Bronchial epithelial cell (primary cell): ENCODE data around the gene MRPL20. TPM values are rescaled to one million over a fixed set of nuclear protein-coding genes. Genes with fewer than 3 reads are reported as not detected.

Source experiments
- DNase-seq: peaks from one replicate; pipeline ENCODE4 v3.0.0-alpha.2; 2010; ENCODE audit warnings: low read depth
- FAIRE-seq: peaks from 2 replicates; lab custom pipeline; 2011; peaks lifted over from hg19 to GRCh38; lab: Jason Lieb, UNC
- H3K27me3 ChIP-seq: 2 replicates; pipeline ENCODE4 v1.5.1; 2011; ENCODE audit warnings: low read length; ENCODE audit not compliant: control insufficient read depth, insufficient read depth
- H3K36me3 ChIP-seq: 2 replicates; pipeline ENCODE4 v1.5.1; 2011; ENCODE audit warnings: low read length; ENCODE audit not compliant: control insufficient read depth, insufficient read depth
- H3K4me3 ChIP-seq: 2 replicates; pipeline ENCODE4 v1.5.1; 2011; ENCODE audit warnings: mild to moderate bottlenecking, low read depth, low read length, control low read depth
- CTCF ChIP-seq: IDR thresholded peaks from 2 replicates; pipeline ENCODE4 v1.5.1; 2011; ENCODE audit warnings: mild to moderate bottlenecking, moderate library complexity, low read length, control low read depth, inconsistent platforms; ENCODE audit not compliant: insufficient read depth, severe bottlenecking
- total RNA-seq: library from RNA; depleted of rRNA; stranded (reverse); fragments of >200 nt; gene quantifications from 2 replicates; pipeline ENCODE4 v1.2.1, GENCODE V29; 2014

The MRPL20 gene
- total RNA-seq, 1 donor from 2014 or later = 46.3 TPM

- no peak for TF ChIP-seq CTCF
Measured at GRCh38 chr1:1401457-1402010, 5.6 kb downstream of the MRPL20 start.

GRCh38 chr1:1400576-1401456 lies 6.3 kb downstream of the MRPL20 start:
- Histone ChIP-seq H3K36me3 (peaks cover 34% of the 10 kb centered on the region), H3K27me3 (no peaks in the 10 kb centered on the region), H3K4me3 (peak overlapping the region; percentile 92)
- no peak for FAIRE-seq
- DNase-seq = no peak
- no peak for TF ChIP-seq CTCF

More at GRCh38 chr1:1401457-1402010, 5.6 kb downstream of the MRPL20 start:
- FAIRE-seq = no peak
- H3K36me3 ChIP-seq = peaks cover 34% of the 10 kb centered on the region
- H3K4me3 ChIP-seq = no peak overlapping the region
- no peak for DNase-seq
- H3K27me3 ChIP-seq = no peaks in the 10 kb centered on the region

GRCh38 chr1:1399872-1400575 lies 7.1 kb downstream of the MRPL20 start:
- Histone ChIP-seq H3K36me3 (peaks cover 33% of the 10 kb centered on the region), H3K27me3 (no peaks in the 10 kb centered on the region), H3K4me3 (peak overlapping the region; percentile 92)
- TF ChIP-seq CTCF = no peak
- DNase-seq = no peak
- no peak for FAIRE-seq

- peak; percentile 88 for DNase-seq
- TF ChIP-seq CTCF = peak; percentile 70
- no peak for FAIRE-seq
- peak within 1 kb of the TSS; percentile 92 for H3K4me3 ChIP-seq
- H3K27me3 ChIP-seq = no peaks in the 10 kb centered on the region
- H3K36me3 ChIP-seq = peaks cover 30% of the 10 kb centered on the region
Measured at GRCh38 chr1:1399187-1399871, 7.8 kb downstream of the MRPL20 start, which contains the start of gene CCNL2. CCNL2 (minus strand) TSS chr1:1399335; CDS start chr1:1399306, 29 bp downstream.

GRCh38 chr1:1398677-1399186 lies 8.4 kb downstream of the MRPL20 start:
- no peak for TF ChIP-seq CTCF
- no peak for FAIRE-seq
- H3K27me3 ChIP-seq = no peaks in the 10 kb centered on the region
- no peak for DNase-seq
- peak overlapping the region; percentile 92 for H3K4me3 ChIP-seq
- H3K36me3 ChIP-seq = peaks cover 34% of the 10 kb centered on the region
